SK-N-MC (cell line): ENCODE results near the gene C6orf120.

Source experiments
- EZH2 ChIP-seq: fragments of 200-600 bp; sonication (generic); IDR thresholded peaks from one replicate; pipeline ENCODE4 v1.6.1; 2017; ENCODE audit warnings: antibody characterized with exemption
- POLR2AphosphoS5 ChIP-seq: IDR thresholded peaks from 2 replicates; pipeline ENCODE4 v1.6.1; 2012; ENCODE audit warnings: mild to moderate bottlenecking, low read depth, low read length, borderline replicate concordance

DNA sequence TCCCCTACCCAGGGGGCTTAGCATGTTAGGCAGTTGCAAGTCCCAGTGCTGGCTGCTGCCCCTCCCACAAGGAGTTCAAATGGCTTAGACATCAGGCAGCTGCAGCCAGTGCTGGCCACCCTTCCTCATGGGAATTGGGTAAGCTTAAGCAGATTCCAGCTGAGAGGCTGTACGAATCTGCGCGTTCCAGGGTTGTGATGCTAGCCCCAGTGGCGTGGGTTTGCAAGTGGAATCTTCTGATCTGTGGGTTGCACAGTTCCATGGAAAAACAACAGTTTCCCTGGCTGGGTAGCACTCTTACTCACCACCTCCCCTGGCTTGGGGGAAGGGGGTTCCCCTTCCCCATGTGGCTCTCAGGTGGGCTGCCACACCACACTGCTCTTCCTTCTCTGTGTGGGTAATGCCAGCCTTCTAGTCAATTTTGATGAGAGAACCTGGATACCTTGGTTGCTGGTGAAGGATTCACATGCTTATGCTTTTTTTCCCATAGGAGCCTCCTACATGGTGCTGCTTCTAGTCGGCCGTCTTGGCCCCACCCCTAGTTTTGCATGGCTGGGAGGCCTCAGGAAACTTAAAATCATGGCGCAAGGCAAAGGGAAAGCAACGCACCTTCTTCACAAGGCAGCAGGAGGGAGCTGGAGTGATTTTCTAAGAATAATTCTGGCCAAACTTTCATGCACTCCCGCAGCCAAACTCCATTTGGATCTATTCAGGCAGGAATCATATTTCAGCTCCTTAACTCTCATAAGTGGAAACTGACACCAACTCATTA lies 36.5 kb downstream of the C6orf120 start:
- TF ChIP-seq POLR2AphosphoS5 (no peak), EZH2 (no peak)
